HG02798 (cell line): ENCODE results near the gene ZNF837.
A peak's percentile ranks its signal among the peaks of the same experiment; 100 is the strongest.
"Not testable (repeated sequence)": the region's sequence is repeated elsewhere in the genome, so short reads cannot be mapped to it uniquely, and the experiment has no call there.

Experiments used
- ATAC-seq: cut with Tn5 transposase; IDR thresholded peaks from one replicate; pipeline ENCODE4 v1.9.1; 2021; ENCODE audit warnings: mild to moderate bottlenecking; ENCODE audit not compliant: unreplicated experiment, poor library complexity

Gene ZNF837

DNA sequence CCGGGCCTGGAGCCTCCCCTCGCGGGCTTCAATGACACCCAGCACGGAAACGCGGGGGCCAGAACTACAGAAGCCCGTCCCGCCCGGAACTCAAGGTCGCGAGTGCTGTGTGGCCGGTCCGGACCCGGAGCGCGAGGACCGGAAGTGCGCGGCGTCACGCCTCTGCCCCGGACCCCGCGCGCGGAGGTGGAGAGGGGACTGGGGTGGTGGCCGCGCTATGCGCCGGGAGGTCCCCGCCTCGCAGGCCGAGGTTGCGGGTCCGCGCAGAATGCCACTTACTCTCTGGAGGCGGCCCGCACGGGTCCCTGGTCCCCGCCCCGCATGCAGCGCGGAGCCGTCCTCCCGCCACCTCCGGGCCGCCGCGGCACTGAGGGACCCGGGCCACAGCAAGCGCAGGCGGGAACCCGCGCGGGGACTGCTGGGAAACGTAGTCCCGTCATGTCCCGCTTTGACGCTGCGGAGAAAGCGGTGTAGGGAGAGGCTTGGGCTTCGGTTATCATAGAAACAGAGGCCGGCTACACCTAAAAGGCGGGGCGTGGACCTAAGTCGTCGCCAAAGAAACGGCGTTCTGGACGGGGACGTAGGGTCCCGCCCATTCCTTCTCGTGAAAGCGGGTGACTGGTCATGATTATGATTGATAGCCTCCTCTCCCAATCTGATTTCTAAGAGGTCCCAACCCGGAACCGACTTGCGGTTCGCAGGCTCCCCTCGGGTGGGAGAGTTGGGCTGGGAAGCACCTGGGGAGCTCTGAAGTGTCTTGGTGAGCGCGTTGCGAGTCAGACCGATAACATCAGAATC lies at the start of gene ZNF837:
ZNF837 (minus strand) TSS at position 369 of the 798 bp plus-strand sequence. CDS start 11,698 bp downstream, outside the sequence.
- peak; percentile 82 for ATAC-seq

DNA sequence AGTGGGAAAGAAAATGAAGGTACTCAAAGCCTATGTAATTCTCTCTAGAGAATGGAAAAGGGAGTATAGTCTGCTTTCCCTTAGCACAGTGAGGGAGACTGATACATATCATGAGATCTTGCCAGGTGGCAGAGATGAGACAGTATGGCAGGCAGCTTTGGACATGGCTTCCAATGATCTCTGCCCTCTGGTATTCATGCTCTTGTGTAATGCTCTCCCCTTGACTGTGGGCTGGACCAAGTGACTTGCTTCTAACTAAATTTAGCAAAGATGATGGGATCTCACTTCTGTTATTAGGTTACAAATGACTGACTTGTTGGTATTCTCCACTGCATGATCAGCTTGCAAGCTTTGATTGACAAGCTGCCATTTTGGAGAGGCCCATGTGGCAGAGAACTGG lies 48.9 kb upstream of the ZNF837 start:
- ATAC-seq = no peak

DNA sequence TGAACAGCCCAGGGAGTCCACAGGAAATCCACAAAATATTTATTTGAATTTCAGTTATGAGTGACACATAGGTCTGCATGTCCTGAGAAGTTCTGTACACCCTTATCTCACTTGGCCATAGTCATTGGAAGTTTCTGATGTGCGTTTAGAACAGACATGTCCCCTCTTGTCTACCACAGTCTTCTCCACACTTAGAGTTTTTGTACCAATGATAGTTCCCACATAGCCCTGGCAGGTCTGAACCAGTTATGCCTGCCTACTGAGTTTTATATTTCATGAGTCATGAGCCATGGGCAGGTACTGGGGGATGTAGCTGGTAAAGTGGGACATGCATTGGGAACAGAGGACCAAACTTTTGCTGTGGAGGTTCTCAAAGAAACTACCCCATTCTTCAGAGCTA lies 47.8 kb upstream of the ZNF837 start:
- ATAC-seq = no peak

DNA sequence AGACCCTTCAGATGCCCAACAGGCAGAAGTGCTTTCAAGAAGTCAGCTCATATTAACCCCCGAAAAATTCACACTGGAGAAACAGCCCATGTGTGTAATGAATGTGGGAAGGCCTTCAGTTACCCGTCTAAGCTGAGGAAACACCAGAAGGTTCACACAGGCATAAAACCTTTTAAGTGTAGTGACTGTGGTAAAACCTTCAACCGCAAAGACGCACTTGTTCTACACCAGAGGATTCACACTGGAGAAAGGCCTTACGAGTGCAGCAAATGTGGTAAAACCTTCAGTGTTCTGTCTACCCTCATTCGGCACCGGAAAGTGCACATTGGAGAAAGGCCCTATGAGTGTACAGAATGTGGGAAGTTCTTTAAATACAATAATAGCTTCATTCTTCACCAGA lies 36.2 kb upstream of the ZNF837 start:
- ATAC-seq = no peak

DNA sequence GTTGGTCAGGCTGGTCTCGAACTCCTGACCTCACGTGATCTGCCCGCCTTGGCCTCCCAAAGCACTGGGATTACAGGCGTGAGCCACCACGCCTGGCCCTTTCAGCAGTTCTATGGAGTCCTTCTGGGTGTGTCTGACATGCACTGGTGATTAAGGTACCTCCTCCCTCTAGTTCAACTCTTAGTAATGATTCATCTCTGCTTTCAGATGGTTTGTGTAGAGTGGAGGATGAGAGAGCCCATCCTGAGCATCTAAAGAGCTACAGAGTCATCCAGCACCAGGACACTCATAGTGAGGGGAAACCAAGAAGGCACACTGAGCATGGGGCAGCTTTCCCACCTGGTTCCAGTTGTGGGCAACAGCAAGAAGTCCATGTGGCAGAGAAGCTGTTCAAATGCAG lies 35.8 kb upstream of the ZNF837 start:
- ATAC-seq = no peak

DNA sequence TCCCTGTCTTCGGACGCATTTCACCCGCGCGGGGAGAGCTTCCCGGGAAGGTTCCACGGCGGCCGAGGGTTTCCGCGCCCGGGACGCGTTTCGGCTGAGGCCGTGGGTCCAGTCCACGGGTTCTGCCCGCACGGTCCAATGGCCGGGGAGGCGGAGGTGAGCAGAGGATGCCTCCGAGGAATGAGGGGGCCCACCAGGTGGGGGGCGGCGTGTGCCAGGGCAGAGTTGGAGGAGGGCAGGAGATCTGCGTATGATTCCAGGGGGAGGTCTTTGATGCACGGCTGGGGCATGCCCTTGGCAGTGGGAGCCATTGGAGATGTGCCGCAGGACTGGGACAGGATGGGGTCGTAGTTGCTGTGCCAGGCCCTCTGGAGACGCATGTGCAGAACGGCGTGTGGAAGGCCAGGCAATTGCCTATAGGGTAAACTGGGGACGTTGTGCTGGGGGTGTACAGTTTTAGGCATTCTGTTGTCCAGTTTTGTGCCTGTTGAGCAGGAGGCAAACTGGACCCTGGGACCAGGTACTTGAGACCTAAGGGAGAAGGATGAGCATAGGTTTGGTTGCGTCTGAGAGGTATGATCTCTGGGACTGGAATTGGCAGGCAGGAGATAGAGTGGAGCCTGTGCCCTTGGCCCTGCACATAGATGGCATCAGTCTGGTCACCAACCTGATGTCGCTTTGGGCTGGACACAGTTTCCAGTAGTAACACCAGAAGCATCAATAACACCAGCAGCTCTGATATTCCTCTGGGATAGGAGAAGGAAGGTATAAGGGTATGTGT lies 28.4 kb upstream of the ZNF837 start:
- peak; percentile 4 for ATAC-seq

DNA sequence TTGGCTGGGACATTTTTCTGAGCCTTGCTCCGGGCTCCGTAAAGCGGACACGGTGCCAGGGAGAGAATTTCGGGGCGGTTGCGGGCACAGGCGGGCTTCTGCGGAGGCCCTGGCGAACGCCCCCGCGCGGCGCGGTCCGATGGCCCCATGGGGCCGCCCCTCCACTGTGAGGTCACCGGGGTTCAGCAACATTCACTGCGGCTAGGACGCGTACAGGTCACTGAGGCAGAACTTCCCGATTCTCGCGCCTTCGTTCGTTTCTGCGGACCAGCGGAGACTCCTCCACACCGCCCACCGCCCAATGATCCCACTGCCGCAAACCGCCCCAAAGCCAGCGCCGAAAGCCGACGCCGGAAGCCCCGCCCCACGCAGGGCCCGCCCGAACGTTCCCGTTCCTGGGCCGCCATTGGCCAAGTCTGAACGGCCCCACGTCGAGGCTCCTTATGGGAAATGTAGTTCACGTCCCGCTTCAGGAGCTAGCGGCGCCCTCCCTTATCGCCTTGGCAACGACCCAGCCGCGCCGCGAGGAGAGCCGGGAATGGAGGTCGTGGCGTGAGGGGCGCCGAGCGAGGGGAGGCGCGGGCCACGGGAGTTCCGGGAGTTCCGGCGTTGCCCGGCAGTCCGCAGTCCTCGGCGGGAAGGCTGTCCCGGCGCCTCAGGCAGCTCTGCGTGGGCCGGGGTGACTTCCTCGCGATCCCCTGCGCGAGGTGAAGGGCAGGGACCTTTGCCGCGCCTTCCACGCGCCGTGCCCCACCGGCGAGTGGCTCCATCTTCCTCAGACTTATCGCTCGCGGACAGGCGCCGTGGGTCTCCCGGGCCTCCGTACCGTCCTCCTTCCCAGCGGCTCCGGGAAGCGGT lies 27.6 kb upstream of the ZNF837 start, which contains the start of gene ZNF584:
ZNF584 (plus strand) TSS at position 498 of the 858 bp plus-strand sequence. CDS start 499 bp downstream, outside the sequence.
- ATAC-seq = peak; percentile 97

DNA sequence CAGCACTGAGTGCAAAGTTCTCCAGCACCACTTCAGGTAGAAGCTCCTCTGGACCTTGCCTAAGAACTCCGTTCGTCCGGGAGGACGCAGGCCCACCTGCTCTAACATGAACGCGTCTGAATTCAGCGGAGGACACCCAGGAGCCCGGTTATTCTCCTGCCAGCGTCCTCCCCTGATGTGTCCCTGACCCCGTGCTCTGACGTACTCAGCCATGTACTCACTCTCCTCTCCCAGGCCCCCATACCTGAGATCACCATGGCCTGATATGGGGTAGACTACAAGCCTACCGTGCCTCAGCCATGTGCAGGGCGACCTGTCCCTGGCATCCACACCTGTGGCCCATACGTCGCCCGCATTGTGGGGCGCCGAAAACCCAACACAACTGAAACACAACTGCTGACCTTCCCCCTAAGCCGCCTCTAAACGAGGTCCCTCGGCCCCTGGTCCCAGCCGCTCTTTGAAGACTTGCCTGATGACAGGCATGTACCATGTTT lies 26.9 kb upstream of the ZNF837 start:
- no peak for ATAC-seq

DNA sequence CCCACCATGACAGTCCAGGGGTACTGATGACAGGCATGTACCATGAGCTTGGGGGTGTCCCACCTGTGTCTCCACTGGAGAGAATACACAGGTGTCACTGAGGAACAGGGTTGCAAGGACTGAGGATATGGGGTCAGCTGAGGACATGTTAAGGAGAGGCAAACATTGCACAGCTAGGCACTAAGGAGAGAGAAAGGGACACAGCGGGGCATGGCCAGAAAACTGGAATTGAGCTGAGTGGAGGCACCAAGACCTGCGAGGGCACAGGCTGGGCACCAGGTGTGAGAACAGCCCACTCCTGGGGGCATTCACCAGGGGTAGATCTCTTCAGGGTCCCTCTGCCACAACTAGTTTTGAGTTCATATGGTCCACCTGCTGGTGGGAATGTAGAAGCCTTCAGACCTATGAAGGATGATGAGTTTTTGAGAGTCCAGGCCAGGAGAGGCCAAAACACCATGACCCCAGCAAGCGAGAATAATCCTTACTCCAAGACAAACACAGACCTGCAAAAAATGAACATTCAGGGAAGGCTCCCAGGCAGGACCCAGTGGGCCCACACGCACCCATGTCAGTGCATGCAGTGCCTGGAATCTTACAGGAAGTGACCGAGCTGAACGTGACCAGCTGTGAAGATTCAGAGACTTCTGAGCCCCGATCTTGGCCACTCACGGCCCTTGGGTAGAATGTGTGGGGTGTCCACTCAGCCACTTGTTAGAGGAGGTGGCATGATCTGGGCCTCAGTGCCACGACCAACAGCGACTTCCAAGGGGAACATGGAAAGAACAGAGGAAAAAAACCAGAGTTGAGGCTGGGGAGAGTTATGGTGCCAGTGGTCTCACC lies 26.2 kb upstream of the ZNF837 start:
- ATAC-seq = no peak

DNA sequence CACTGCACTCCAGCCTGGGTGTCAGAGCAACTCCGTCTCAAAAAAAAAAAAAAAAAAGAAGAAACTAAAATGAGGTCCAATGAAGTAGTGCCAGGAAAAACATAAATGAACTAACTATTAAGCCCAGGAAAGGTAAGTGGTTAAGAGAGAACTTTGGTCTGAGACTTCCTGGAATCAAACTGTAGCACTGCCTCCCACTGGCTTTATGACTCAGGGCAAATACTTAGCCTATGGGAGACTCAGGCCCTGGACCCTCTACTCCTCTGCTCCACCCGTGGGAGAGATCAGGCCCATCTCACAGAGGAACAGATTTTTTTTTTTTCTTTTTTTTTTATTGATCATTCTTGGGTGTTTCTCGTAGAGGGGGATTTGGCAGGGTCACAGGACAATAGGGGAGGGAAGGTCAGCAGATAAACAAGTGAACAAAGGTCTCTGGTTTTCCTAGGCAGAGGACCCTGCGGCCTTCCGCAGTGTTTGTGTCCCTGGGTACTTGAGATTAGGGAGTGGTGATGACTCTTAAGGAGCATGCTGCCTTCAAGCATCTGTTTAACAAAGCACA lies 23.2 kb upstream of the ZNF837 start:
- ATAC-seq = not testable (repeated sequence)

DNA sequence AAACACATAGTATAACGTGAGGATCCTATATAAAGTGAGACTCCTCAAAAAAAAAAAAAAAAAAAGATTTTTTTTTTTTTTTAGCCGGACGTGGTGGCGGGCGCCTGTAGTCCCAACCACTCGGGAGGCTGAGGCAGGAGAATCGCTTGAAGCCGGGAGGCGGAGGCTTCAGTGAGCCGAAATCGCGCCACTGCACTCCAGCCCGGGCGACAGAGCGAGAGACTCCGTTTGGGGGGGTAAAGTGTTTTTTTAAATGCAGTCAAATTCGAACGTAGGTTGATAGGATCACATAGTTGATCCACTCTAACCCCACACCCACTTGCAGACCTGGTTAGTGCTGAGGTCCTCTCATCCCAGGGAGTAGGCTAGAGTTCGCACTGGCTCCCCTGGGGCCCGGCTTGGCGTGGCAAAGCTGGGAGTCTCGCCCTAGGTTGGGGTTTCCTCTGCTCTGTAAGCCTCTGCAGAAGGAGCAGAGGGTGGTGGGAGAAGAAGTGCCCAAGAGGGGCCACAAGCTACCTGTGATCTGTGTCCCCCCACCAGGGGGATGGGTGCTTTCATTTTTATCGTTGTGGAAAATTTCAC lies 21.1 kb upstream of the ZNF837 start:
- no peak for ATAC-seq

DNA sequence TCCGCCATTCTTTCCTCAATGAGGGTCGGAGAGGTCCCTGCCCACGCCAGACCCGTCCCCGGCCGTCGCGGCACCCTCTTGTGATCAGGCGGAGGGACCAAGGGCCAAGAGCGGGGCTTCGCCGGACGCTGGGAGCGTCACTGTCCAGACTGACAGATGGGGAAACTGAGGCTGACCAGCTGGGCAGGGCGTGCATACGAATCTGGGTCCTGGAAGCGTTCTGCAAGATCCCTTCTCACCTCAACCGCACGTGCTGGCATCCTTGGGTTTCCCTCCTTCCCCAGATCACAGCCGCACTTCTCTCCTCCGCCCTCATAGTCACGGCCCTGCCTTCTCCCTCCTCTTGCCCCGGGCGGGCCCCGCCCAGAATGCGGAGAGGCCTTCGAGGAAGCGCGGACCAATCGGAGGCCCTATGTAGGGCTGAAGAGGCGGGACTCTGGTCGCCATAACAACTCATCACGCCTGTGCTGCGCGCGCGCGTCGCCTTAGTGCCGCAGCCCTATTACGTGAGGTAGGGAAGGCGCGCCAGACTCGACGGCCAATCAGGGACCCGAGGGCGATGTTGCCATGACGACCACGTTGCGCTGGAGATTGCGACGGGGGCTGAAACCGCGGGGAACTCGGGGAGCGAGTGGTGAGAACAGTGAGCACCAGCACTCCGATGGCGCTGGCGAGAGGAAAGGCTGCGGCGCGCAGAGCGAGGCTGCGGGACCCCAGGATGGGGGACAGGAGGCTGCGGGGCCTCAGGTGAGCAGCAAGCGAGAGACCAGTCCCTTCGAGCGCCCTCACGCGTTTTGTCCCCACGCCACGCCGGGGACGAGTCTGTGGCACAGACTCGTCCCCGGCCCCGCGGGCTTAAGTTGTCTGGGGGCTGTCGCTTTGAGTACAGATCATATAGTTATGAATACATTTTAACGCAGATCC lies 20.3 kb upstream of the ZNF837 start:
- peak; percentile 99 for ATAC-seq

DNA sequence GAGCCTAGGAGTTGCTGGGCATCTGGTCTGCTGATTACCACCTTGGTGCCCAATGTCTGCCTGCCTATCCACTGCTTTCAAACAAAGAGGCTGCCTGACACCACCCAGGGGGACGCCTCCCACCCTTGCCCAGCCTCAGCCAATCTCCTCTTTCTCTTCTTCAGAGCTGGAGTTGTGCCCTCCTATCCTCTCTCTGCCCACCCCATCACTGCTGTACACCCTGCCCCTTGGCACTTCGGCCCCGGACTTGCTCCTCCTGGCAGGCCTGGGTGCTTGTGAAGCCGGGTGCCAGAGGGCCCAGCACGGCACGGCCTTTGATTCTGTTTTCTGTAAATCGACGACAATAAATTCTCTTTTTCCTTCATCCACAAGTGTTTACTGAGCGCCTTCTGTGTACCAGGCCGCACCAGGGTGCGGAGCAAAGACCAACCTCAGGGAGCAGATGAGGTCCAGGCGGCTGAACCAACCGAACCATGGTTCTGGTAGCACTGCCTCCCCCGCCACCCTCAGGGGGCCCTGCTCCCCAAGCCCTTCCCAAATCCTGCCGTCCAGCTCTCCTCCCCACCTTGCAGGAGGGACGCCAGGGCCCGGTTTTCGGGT lies 19.6 kb upstream of the ZNF837 start:
- no peak for ATAC-seq

DNA sequence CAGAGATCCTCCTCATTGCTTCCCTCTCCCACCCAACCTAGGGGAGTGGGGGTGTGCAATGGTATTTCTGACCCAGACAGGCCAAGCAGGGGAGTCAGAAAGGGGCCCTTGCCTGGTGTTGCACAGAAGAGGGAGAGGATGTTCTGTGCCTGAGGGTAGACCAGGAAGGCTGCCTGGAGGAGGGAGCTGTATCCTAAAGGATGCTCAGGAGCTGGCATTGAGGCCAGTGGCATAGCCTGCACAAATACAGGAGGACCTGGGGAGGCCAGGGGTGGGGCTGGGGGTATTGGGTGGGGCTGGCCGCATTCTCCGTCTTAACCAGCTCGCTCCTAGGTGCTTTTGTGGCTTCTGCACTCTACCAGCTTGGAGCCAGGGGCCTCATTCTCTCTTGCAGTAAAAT lies 19.1 kb upstream of the ZNF837 start:
- no peak for ATAC-seq

DNA sequence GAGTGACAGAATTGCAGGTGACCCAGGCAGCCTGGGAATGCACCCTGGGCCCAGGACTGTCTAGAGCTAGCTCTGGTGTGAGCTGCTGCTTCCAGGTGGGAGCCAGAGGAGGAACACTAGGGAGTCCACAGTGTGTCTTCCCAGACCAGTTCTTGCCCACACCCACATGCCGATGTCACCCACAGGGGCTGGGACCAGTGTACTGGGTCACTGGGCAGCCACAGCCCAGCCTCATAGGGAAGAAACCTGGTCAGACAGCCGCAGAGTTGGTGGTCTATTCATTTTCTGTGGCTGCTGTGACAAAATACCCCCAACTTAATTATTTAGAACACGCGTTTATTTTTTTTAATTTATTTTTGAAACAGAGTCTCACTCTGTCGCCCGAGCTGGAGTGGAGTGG lies 17.7 kb upstream of the ZNF837 start:
- ATAC-seq = no peak

DNA sequence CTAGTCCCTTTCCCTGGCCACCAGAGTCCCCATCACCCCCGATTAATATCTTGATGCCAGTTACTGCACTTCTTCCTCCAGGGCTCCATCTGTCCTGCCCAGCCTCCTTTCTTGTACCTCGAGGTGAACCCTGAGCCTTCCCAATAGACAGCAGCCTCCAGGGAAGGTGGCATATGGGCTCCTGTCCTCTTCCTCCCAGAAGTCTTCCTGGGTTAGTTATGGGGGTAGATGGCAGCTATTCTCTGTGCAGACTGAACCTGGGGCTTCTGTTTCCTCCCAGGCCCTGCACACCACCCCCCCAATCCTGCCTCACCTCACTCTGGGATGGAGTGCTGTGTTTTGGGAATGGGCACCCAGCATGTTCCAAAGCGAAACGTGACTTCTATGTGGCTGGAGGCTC lies 17.3 kb upstream of the ZNF837 start:
- no peak for ATAC-seq

DNA sequence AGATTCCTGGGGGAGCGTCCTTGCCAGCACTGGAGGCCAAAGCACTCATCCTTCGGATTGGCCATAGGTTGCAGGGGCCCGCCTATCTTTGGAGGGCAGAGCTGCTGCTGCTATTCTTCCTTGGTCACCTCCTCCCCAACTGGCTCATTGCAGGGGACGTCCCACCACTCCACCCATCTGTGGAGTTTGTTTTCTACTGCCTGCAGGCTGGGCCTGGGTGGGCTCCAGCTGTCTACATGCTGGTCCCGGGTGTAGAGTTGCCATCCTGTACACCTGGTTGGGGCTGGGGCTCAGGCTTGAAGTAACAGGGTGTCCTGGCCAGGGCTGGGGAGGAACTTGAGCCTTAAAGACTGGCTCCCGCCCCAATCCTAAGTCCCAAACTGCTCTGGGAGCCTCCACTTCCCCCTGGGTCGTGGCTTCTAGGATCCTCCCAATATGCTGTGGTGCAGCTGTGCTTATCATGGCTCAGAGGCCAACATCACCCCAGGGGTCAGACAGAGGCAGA lies 16.8 kb upstream of the ZNF837 start:
- no peak for ATAC-seq
